ENCODE results near the gene MACROD2.

GRCh38 chr20:15937179-15937578 lies 1941.9 kb downstream of the MACROD2 start:
- TF ChIP-seq EP300 (IDR thresholded peaks at IDR 0.05), result no peak
- no peak for TF ChIP-seq POLR2AphosphoS5 (IDR thresholded peaks at IDR 0.05)
- no peak for TF ChIP-seq CTCF (IDR thresholded peaks at IDR 0.05)
- TF ChIP-seq POLR2A (IDR thresholded peaks at IDR 0.05), result no peak

All from suprapubic skin (tissue), 4 donors.